COLO668 (cell line): ENCODE data around the gene NMT1.
A peak's percentile ranks its signal among the peaks of the same experiment; 100 is the strongest.
"Not testable (repeated sequence)": the region's sequence is repeated elsewhere in the genome, so short reads cannot be mapped to it uniquely, and the experiment has no call there.

Experiments
- DNase-seq: peaks from one replicate; lab custom pipeline; 2025; ENCODE audit not compliant: unreplicated experiment; lab: John Stamatoyannopoulos, UW

NMT1 gene

DNA sequence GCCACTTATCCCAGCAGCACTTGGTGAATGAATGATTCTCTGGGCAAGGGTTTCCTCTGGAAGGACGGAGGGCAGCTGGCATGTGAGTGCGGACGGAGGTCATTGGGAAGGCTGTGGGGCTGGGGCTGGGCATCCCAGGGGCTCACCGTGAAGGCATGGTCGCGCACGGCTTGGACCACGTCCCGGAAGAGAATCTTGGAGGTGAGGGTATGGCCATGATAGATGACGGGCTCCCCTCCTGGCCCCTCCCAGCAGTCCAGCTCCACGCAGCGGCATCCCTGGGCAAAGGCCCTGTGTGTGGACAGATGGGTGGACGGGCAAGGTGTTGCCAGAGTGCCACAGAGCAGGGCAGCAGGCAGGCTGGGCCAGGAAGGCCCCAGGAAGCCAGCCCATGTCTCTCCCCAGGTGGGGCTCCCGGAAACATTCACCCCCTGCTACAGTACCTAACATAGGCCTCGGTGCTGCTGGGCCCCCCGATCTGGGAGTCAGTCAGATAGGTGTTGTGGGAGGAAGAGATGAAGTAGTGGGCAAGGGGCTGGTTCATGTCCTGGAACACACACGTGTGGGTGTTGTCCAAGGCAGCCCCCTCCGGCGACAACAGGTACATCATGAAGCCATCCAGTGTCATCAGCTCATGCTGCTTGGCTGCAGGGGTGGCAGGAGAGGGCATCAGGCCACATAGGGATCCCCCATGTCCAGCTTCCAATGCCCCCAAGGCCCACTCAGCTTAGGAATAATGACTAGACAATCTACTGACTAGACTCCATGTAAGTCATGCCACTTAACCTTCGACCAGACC is 56.9 kb downstream of the NMT1 start:
- DNase-seq: no peak

DNA sequence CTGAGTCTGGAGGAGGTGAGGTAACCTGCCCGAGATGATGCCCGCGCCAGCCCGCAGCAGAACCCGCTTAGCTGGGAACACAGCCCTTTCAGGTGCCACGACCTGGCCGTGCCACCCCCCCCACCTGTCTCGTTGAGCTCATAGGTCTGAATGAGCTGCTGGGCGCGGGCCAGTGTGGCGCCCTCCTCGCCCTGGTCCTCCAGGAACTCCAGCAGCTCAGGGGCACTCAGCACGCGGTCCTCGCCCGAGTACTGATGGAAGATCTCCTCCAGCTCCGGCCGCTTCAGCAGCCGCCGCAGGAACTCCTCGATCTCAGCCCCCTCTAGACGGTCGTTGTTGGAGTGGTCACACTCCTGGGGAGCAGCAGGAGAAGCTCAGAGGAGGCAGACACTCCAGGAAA is 57.6 kb downstream of the NMT1 start:
- DNase-seq: no peak

DNA sequence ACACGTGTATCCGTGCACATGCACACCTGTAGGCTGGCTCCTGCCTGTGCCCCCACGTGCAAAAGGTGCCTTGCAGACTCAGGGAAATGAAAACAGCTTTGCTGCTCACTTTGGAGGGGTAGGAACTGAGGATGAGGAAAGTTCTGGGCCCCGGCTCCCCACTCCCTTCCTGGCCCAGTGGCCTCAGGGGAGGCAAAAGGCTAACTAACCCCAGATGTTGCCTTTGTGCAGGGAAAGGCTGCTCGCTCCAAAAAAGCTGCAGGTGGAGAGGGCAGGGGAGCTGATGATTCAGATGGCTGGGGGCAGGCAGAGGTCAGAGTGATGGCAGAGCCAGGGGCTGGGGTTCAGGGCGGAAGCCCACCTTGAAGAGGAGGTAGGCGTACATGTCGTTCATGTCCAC is 58.8 kb downstream of the NMT1 start:
- no peak for DNase-seq

DNA sequence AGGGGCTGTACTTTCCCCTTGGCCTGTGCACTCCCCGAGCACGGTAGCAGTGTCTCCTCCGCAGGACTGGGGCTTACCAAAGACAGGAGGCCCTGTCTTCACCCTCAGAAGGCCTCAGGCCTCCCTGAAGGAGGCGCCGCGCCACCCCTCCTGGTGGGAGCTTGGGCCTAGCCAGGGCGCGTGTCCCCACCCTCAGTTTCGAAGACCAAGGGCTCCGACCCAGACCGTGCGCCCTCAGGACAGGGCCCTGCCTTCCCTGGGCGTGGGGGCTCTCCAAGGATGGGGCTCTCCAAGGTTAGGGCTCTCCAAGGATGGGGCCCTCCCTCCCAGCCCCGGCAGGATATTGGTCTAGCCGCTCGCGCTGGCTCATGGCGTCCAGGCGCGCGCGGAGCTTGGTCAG is 59.4 kb downstream of the NMT1 start:
- DNase-seq: no peak

DNA sequence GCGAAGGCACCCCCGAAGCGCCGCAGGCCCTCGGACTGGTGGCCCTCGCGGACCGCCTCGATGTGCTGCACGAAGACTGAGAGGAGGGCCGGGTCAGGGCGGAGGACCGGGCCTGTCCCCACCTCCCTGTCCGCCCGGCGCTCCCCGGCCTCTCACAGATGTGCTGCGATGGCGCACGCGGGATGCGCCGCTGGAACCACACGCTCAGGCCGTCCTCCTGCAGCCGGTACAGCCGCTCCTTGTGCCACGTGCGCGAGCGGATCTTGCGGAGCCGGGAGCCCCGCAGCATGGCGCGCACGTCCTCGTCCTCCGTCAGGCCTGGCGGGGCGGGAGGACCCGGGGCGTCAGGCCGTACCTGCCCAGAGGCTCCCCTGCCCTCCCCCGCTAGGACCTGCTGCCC is 59.9 kb downstream of the NMT1 start:
- DNase-seq: no peak

DNA sequence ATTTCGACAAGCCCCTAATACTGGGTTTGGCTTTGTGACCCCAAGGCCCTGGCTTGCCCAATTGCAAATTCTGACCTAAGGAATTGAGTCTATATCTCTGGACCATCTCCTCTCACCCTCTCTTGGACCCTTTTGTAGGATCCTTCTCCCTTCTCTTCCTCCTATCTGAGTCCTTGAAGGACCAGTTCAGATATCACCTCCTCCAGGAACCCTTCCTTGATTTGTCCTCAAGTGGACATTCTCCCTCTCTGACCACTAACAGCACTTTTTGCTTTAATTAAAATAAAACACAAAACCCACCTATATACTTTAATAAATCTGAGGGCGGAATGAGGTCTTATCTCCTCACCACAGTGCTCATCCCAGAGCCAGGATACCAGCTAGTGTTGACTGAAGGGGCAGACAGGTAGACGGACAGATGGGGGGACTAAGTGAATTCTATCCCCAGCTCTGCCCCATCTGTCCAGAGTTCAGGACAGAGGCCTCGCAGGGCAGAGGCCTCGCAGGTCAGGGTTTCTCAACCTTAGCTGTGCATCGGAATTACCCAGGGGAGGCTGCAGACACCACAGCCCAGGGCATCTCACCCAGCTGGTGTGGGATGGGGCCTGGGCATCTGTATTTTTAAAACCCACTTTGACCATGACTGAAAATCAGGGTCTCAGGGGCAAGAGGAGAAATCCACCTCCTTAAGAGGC is 62.1 kb downstream of the NMT1 start:
- DNase-seq: no peak

DNA sequence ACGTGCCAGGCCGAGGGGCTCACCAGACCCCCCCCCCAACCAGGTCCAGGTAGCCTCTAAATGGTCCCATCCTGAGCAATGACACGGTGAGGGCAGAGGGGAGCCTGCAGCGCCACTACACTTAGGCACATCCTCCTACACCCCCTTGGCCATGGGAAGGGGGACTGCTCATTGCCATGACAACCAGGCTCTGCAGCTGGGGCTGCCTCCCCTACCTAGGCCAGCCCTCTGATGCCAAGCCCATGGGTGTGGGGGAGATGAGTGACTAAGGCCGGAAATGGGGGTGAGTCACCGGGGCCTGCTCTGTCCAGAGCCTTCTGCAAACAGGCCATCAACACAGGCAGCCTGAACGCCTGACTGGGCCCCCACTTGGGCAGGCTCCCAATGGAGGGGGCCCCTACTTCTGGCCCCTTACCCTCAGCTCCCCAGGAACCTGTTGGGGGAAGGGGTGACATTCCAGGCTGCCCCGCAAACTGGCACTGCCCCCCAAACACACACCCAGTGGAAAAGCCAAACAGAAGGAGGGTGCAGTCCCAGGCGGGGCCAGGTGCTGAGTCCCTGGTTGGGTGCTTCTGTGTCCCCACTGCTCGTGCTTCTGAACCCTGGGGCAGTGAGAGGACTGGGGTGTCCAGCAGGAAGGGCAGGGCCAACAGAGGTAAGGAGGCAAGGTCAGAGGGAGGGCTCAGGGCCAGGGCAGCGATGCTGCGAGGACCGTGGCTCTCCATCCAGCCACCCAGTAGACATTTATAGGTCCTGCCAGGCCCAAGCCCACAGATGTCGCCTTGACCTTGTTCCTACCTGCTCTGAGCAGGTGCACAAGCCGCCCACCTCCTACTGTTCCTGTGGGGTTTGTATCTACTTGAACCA is 63.0 kb downstream of the NMT1 start:
- DNase-seq: peak; percentile 61

DNA sequence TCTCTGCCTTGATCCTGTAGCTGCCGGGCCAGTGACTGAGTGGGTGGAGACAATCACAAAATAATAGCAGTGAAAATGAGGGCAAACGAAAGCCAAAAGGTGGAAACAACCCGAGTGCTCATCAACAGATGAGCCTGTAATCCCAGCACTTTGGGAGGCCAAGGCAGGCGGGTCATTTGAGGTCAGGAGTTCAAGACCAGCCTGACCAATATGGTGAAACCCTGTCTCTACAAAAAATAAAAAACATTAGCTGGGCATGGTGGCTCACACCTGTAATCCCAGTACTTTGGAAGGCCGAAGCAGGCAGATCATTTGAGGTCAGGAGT is 63.6 kb downstream of the NMT1 start:
- DNase-seq: not testable (repeated sequence)

DNA sequence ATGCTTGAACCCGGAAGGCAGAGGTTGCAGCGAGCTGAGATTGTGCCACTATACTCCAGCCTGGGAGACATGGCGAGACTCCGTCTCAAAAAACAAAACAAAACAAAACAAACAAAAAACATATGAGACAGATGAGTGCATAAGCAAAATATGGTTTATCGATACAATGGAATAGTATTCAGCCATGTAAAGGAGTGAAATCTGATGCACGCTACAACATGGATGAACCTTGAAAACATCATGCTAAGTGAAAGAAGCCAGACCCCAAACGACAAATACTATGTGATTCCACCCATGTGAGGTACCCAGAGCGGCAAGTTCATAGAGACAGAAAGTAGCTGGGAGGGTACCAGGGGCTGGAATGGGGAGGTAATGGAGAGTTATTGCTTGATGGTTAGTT is 64.4 kb downstream of the NMT1 start:
- no peak for DNase-seq

DNA sequence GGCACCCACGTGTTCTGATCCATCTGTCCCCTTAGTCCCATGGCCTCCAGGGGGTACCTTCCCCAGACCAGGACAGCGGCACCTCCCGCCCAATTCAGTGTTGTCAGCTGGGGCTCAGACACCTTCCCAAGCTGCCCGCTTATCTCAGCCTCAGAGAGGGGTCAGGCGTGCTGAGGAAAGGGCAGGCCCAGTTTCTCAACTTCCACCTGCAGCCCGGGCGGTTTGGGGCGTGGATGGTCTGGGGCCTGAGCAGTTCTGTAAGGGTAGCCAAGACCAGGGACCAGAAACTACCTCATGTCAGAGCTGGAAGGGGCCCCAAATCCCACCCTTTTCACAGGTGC is 66.1 kb downstream of the NMT1 start:
- no peak for DNase-seq

DNA sequence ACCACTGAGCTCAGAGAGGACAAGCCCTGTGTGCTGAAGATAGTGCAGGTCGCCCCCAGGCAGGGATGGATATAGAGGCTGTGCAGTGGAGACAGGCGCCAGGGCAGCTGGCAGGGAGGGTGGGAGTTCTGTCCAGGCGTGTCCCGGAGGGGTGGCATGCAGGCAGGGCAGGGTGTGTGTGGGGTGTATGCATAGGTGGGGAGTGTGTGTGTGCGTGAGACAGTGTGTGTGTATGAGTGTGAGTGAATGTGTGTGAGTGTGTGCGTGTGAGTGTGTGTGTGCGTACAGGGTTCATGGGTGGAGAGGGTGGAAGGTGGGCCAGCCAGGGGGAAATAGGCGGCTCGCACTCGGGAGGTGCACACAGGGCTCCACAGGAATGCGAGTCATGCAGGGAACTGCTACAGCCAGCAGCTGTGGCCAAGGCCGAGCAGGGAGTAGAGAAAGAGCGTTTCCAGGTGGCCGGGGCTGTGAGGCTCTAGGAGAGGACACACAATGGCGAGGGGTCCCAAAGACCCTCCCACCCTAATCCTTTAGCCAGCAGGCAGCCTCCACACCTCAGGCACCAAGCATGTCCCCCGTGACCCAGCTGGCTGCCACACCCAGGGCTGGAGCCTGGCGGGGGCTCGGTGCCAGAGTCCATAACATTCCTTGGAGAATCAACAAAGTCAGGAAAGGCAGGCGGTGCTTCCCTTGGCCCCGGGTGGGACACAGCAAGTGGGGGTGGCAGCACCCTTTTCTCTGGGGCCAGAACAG is 66.6 kb downstream of the NMT1 start:
- DNase-seq: no peak

DNA sequence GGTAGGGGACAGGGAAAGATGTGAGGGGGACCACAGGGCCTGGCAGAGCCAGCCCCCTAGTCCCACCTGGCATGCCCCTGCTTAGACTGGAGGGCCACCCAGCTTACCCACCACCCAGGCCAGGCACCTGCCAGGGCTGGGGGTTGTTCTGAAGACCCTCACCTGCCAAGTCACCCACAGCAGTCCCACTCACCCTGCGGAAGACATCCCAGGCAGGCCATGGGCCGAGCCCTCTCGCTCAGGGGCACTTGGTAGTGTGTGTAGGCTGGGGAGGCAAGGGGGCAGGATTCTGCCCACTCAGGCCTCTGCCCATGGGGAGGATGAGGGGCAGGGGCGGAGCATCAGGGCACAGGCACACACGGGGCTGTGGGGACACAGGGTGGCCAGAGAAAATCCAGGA is 67.2 kb downstream of the NMT1 start:
- DNase-seq: no peak

DNA sequence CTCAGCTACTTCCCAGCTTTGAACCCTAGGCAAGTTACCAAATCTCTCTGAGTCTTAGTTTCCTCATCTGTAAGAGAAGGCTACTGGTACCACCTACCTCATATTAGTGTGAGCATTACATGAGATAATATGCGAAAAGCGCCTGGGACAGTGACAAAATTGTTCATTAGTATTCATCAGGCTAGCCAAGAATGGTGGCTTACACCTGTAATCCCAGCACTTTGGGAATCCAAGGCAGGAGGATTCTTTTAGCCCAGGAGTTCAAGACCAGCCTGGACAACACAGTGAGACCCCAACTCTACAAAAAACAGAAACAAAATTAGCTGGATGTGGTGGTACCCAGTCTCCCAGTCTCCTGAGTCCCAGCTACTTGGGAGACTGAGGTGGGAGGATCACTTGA is 67.9 kb downstream of the NMT1 start:
- DNase-seq: no peak

DNA sequence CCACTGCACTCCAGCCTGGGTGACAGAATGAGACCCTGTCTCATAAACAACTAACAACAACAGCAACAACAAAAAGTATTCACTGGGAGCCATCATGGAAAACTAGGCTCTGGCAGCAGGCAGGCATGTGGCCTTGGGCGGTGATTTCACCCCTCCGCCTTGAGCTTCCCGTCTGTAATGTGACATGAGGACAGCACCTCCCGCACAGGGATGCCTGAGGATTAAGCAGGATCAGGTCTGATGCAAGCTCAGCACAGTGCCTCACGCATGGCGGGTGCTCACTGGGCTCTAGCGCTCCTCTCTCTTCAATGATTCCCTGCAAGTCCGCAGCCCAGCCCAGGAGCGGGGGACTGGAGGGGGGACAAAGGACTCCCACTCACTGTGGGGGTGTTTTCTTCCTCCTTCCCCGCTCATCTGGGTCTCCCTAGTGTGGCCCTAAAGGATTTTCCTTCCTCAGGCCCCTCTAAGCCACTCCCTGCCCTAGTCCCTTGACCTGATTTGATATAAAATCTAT is 68.4 kb downstream of the NMT1 start:
- DNase-seq: no peak

DNA sequence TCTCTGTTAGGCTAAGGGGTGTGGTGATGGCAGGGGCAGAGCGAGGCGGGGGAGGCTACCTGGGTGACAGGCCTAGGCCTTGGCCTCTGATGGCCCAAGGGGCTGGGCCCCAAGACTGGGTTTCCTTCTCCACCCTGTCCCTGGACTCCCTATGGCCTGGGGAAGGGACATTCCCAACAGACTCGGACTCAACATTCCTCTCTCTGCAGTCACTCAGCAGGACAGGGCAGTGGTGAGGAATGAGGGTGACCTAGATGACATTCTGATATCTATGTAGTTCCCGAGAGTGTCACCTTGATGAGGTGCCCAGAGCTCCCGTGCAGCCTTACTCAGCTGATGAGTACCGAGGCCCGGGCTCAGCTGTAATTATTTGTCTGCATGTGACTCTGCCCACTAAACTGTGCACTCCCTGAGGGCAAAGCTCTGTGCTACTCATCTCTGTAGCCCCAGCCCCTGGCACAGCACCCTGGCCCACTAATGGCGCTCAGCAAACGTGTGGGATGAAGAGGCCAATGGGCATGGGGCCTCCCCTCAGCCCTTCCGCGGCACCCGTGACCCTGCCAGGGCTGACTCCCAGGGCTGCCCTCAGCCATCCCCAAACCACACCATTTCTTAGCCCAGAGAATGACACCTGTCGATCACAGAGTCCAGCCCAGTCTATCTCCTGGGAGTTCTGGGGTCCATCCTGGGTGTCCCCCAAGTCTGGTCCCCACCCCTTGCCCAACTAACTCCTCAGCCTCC is 69.0 kb downstream of the NMT1 start:
- DNase-seq: no peak

DNA sequence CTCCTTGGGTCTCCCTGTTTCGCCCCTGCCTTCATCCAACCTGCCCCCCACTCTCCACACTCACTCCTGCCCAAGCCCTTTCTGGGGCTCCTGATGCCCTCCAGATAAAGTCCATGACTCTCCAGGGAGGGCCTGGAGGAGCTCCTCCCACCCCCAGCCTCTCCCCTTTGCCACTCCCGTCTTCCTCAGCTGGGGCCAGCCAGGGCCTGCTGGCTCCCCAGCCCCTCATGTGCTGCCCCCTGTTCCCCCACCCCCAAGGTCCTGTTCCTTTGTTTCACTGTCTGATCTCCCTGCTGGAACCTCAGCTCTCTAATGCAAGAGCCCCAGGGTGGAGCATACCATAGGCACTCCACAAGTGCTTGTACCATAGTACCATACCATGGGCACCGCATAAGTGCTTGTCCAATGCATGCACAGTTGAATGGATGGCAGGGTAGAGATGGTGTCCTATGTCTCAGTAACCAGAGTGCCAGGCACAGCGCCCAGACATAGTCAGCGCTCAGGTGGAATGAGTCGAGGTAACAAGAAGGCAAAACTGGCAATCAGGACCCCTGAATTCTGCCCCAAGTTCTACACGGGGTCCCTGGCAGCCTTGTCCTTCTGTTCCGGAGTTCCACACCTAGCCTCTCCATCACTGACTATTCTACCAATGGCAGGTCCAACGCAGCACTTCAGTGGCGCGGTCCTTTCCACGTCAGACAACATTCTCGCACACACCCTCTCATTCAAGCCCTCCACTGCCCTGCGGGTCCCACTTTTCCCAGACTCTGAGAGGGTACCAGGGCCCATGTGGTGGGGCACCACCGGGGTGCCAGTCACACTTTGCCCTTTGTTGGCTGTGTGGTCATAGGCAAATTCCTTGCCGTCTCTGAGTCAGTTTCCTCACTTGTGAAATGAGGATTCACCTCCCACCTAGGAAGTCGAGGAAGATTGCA is 69.8 kb downstream of the NMT1 start:
- DNase-seq: no peak

DNA sequence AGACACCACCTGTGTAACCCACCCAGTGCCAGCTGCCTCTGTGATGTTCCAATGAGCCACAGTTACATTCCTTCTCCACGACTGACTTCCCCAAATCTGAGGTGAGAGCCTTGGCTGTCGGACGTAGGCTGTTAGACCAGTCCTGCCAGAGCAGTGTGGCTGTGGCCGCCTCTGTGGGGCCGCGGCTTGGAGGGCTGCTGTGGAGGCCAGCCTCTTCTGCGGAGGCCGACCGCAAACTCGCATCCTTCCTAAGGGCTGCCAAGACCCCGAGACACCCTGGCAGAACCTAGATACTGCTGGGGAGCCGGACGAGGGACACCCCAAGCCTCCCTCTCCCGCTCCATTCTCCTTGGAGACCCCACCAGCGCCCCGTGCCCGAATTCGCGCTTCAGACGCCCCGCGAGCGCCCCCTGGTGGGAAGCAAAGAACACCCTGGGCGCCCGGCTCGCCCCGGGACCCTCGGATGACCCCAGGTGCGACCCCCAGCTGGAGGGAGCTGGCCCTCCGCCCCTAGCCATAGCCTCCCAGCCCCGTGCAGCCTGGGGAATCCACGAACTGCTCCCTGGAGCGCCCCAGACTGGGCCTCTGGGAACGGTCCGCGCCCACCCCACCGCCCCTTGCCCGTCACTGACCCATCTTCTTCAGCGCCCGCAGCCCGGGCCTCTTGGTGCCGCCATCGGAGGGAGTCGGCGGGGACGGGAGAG is 70.7 kb downstream of the NMT1 start:
- peak; percentile 10 for DNase-seq

DNA sequence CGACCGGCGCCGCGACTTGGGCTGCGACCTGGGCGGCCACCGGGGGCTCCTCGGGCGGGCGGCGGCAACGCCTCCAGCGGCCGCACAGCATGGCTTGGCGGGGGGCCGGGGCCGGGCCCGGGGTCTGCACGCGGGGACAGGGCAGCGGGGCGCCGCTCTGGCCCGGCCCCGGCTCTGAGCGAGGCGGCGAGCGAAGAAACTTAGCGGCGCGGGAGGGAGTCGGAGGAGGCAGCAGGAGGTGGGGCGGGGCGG is 71.1 kb downstream of the NMT1 start, which contains the start of gene PLCD3:
TSS of gene PLCD3 (minus strand) at position 196 of the 252 bp plus-strand sequence. CDS start at position 91, 105 bp downstream.
- DNase-seq: no peak
